ENCODE data around the gene PRKCA.
"Not testable (repeated sequence)": the region's sequence is repeated elsewhere in the genome, so short reads cannot be mapped to it uniquely, and the experiment has no call there.

Gene PRKCA

DNA sequence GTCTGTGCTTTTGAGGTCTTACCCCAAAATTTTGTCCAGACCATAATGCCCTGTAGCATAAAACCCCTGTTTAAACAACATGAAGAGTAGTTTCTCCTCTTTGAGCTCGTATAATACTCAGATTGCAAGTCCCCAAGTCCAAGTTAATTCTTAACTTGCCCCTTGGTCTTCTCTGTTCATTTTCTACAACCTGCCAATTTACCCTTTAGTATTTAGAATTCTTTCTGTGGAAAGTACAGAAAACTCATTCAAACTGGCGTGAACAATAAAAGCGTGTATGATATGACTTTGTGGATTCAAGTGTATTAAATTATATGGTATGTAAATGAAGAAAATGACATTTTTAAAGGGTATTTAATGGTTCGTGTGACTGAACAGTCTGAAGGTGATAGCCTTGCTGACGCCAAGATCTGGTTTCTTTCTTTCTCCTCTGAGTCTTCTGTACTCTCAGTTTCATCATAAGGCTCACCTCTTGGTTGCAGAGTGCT is 185.6 kb downstream of the PRKCA start:
- DNase-seq, result no peak
- TF ChIP-seq POLR2A (IDR thresholded peaks at IDR 0.05; ENCODE audit: low read length), result no peak
- TF ChIP-seq GATA1 (IDR thresholded peaks at IDR 0.05; ENCODE audit: low read depth, low read length), result no peak

DNA sequence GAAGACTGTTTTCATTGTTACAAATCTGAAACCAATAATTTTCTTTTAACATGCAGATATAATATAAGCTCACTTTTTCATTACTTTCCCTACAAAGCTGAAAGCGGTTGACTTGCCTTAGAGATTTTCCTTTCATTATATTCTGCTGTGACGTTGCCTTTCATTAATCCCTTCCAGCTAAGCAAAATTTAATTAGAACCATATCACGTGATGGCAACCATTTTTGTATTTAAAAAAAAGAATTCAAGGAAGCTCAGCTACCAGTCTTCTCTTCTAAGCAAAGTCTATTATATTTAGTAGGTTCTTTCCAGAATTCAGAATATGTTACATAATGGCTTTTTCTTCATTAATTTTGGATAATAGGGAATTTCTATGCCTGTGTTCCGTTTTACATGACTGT is 186.5 kb downstream of the PRKCA start:
- TF ChIP-seq GATA1 (IDR thresholded peaks at IDR 0.05; ENCODE audit: low read depth, low read length), result no peak
- TF ChIP-seq POLR2A (IDR thresholded peaks at IDR 0.05; ENCODE audit: low read length), result no peak
- DNase-seq, result no peak

DNA sequence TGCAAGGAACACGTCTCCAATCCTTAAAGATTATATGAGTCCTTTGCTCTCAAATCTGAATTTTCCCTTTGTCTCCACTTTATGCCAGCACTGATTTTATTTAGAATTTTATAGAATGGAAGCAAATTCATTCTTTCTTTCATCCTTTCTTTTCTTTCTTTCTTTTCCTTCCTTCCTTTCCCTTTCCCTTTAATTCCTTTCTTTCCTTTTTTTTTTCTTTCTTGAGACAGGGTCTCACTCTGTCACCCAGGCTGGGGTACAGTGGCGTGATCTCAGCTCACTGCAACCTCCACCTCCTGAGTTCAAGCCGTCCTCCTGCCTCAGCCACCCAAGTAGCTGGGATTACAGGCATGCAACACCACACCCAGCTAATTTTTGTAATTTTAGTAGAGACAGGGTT is 187.2 kb downstream of the PRKCA start:
- DNase-seq, result not testable (repeated sequence)

DNA sequence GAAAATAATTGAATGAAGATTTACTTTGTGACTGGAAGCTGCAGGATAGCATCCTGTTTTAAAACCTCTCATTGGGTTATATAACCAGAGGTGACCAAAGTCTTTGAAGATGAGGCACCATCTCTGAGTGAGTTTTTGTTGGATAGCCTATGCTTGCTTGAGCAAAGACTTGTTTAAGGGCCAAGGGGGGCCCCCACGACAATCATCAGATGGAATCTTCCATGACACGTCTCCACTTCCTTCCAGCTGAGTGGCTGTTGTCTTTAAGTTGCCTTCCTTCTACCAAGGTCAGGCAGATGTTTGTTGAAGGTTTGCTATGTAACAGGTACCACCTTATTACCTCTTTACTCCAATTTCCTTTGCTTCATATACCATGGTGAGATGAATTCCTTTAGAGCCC is 188.8 kb downstream of the PRKCA start:
- DNase-seq, result no peak
- TF ChIP-seq POLR2A (IDR thresholded peaks at IDR 0.05; ENCODE audit: low read length), result no peak
- no peak for TF ChIP-seq GATA1 (IDR thresholded peaks at IDR 0.05; ENCODE audit: low read depth, low read length)

DNA sequence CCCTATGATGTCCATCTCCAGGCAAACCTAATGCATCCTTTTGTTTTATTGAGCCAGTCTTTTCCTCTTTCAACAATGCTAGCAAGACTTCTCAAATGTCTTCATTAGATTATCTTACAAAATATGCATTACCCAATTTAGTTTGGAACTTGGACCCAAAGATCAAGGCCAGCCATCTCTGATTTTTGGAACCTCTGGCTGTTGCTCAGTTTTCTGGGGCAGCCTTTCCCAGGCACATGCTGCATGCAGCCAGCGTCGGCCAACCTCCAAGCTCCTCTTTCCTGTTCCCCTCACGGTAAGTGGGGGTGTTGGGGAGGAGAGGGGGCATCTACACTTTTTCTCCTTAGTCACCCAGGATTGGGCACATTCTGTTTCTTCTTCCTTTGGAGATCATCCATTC is 189.3 kb downstream of the PRKCA start:
- no peak for DNase-seq
- TF ChIP-seq POLR2A (IDR thresholded peaks at IDR 0.05; ENCODE audit: low read length) (no peak), GATA1 (IDR thresholded peaks at IDR 0.05; ENCODE audit: low read depth, low read length) (no peak)

DNA sequence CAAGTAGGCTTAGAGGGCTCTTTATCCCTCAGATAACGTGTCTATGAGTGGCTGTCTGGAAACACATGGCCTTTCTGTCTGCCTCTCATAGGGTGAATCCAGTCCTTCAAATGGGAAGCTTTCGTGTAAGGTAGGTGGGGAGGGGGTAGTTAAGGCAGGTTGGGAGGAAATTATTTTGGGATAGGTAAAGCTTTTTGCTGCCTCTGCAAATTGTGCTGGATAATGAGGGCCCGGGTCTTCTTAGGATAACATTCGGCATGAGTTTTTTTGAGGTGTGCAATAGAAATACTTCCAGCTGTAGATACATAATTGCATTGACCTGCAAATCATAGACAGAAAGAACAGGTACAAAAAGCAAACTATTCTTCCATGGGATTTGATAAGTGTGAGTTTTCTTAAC is 189.7 kb downstream of the PRKCA start:
- TF ChIP-seq POLR2A (IDR thresholded peaks at IDR 0.05; ENCODE audit: low read length), result no peak
- TF ChIP-seq GATA1 (IDR thresholded peaks at IDR 0.05; ENCODE audit: low read depth, low read length), result no peak
- DNase-seq, result no peak

DNA sequence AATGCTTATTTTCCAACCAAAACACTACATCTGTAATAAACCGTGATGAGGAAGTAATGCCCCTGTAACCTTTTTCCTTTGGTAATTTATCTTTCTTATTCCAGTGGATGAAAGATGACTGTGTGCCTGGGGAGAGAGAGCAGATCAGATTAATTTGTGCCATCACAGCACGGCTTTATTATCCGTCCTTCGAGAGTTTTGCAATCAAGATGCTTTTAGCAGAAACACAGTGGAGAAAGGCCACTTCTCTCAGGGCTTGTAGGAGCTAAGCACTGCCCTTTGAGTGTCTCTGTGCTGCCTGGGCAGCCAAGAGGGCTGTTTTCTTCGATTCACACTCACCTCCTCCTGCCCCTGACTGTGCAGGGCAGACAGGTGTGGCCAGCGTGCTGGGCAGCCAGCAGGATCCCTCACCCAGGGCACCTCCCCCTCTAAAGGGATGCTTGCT is 190.2 kb downstream of the PRKCA start:
- TF ChIP-seq POLR2A (IDR thresholded peaks at IDR 0.05; ENCODE audit: low read length), result no peak
- no peak for TF ChIP-seq GATA1 (IDR thresholded peaks at IDR 0.05; ENCODE audit: low read depth, low read length)
- no peak for DNase-seq

DNA sequence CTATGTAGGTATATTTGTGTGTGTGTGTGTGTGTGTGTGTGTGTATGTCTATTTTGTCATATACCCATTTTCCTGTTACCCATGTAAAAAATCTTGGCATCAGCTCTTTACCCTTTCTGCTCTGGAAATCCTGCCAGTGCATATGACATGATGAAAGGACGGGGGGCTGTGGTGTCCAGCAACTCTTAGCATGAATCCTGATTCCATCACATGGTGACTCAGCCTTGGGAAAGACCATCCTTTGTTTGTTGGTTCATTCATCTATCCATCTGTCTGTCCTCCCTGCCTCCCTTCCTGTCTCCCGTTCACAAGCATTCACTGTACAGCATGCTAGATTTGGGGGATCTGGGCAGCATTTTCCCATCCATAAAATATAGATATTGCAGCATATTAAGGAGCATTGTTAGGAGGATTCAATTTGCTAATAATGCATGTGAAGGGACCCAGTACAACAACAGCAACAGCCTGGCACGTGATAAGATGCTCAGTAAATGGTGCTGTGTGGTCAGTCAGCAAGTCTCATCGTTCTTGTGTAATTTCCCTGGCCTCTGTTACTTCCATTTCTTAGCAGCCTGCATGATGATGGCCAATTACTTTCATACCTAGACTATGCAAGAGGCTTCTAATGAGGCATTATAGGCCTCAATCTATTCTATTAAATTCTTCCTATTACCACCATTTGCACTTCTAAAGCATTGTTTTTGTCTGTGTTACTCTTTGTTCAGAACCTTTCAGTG is 191.0 kb downstream of the PRKCA start:
- no peak for DNase-seq
- TF ChIP-seq GATA1 (IDR thresholded peaks at IDR 0.05; ENCODE audit: low read depth, low read length) (no peak), POLR2A (IDR thresholded peaks at IDR 0.05; ENCODE audit: low read length) (no peak)

DNA sequence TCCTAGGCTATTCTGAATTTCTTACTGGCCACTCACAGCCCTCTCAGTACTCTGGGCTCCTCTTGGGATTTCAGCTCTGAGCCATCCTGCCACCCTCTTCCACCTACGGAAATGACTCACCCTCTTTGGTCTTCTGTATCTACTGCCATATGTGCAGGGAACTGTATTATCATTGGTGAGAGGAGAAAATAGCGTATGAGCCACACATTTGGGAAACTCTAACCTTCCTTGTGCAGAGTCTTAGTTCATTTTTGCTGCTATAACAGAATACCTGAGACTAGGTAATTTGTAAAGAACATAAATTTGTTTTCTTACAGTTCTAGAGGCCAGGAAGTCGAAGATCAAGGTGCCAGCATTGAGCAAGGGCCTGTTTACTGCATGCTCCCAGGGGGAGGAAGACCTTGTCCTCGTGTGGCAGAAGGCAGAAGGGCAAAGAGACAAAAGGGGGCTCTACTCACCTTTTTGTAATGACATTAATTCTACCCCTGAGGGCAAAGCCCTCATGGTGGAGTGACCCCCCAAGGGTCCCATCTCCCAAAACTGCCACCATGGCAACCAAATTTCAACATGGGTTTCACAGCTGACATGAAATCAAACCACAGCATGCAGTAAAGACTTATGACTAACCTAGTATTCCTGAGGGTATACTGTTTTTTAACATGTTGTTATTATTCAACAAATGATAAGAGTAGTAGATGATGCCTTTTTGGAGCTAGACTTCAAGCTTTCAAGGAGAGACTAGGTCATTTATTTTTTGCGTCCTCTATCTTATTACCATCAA is 191.8 kb downstream of the PRKCA start:
- DNase-seq, result peak in 1 of 2 experiments; percentile 20
- TF ChIP-seq GATA1 (IDR thresholded peaks at IDR 0.05; ENCODE audit: low read depth, low read length) (no peak), POLR2A (IDR thresholded peaks at IDR 0.05; ENCODE audit: low read length) (no peak)

DNA sequence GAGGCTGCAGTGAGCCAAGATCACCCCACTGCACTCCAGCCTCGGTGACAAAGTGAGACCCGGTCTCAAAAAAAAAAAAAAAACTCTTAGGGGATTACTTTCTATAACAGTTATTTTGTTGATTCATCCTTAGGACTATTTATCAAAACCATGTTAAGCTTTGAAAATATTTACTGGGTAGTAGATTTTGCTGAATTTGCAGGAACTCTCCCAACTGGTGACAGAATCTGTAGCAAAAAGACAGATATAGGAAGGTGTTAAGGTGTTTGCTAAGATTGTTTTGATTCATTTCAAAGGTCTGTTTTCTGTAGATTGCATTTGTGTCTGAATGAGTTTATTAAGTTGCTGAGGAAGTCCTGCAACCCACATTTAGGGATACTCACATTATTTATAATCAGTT is 192.6 kb downstream of the PRKCA start:
- TF ChIP-seq POLR2A (IDR thresholded peaks at IDR 0.05; ENCODE audit: low read length), result no peak
- no peak for TF ChIP-seq GATA1 (IDR thresholded peaks at IDR 0.05; ENCODE audit: low read depth, low read length)
- DNase-seq, result no peak

DNA sequence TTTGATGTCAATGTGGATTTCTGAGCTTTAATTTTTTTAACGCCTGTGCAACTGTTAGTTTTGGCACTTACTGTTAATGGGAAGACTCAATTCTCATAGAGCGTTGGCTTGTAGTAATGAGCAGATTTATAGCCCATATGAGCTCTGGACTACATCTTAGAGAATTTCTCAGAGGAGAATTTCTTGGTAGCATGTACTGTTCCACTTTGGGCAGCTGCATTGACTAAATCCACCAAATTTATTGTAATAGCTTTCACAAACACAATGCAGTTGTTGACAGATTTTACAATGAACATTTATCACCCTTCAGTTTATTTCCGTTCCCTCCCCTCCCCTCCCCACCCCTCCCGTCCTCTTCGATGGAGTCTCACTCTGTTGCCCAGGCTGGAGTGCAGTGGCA is 193.9 kb downstream of the PRKCA start:
- no peak for TF ChIP-seq GATA1 (IDR thresholded peaks at IDR 0.05; ENCODE audit: low read depth, low read length)
- no peak for TF ChIP-seq POLR2A (IDR thresholded peaks at IDR 0.05; ENCODE audit: low read length)

DNA sequence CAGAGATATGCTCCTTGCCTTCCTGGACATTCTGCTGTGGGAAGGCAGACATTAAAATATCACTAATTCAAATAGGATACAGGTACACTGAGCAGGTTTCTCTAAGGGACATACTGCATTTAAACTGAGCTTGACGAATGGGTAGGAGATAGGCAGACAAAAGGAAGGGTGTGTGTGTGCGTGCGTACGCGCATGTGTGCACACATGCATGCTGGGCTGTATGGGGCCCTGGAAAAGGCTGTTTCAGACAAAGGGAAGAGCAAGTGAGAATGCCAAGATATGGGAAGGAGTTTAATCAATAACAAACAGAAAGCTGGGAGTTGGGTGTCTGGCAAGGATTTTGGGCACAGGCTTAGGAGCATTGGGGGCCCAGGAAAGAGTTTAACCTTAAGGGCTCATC is 196.2 kb downstream of the PRKCA start:
- no peak for DNase-seq
- TF ChIP-seq POLR2A (IDR thresholded peaks at IDR 0.05; ENCODE audit: low read length), result no peak
- no peak for TF ChIP-seq GATA1 (IDR thresholded peaks at IDR 0.05; ENCODE audit: low read depth, low read length)

More for the DNA sequence above, 193.9 kb downstream of the PRKCA start:
- DNase-seq, result no peak

DNA sequence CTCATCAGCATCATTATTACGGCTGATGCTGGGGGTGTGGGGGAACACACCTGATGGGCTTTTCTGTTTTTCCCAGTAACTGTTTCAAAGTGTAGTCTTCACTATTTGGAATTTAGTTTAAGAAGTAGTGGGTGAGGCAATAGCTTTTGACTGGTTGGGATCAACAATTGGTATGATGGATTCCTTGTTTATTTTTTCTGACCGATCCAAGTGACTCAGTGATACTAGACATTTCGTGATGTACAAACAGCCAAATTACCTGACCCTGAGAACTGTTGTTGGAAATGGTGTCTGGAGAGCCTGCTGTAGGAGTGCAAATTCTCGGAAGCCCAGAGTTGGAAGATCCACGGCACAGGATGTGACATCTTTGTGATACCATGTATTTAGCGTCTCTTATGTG is 204.2 kb downstream of the PRKCA start:
- DNase-seq, result no peak
- TF ChIP-seq GATA1 (IDR thresholded peaks at IDR 0.05; ENCODE audit: low read depth, low read length) (no peak), POLR2A (IDR thresholded peaks at IDR 0.05; ENCODE audit: low read length) (no peak)

DNA sequence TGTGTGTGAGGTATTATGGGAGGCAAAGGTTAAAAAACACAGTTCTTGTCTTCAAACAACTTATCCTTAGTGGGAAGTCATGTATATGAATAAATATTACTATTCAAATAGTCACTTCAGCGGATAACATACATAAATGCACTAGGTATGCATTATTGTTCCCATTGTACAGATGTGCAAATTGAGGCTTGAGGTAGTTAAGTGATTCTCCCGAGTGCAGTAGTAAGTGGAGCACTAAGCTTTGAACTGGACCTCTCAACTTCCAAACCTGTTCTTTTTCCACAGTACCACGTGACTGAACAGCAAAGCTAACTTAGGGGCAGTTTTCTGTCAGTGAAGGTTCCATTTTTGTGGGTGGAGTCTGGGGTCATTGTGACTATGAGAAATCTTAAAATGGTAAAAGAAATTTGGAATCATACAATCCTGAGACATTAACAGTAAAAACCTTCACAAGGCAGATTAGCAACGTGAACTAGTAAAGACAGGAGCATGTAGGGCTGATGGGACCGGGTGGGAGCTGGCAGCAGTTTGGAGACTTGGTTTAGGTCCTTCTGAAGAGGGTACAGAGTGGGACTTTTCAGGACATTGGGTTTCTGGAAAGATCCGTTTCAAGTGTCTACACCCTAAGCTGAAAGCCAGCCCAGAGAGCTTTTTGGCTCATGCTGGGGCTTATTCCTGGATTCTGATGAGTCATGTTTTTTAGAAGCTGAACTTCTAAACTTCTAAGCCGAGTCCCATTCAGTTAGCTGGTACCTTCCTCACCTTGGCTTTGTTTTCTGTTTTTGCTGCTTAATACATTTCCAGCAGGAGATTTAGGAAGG is 204.9 kb downstream of the PRKCA start:
- TF ChIP-seq GATA1 (IDR thresholded peaks at IDR 0.05; ENCODE audit: low read depth, low read length) (no peak), POLR2A (IDR thresholded peaks at IDR 0.05; ENCODE audit: low read length) (no peak)
- peak; percentile 59 to 70 for DNase-seq

Measured in erythroblast (primary cell).